GM18507 (cell line): ENCODE data around the gene WDR46.
A peak's percentile ranks its signal among the peaks of the same experiment; 100 is the strongest.

Experiments used
- DNase-seq: peaks from one replicate; pipeline ENCODE4 v3.0.0; 2011; ENCODE audit warnings: low read depth; ENCODE audit not compliant: insufficient read length; ENCODE audit errors: extremely low spot score
- FAIRE-seq: peaks from 2 replicates; lab custom pipeline; 2011; peaks lifted over from hg19 to GRCh38; lab: Jason Lieb, UNC

WDR46 gene

GRCh38 chr6:33288921-33289783 is at the start of gene WDR46, which contains the start of gene PFDN6:
TSS of gene WDR46 (minus strand) at chr6:33289239. CDS start at chr6:33289170, 69 bp downstream.
TSS of gene PFDN6 (plus strand) at chr6:33289601. CDS start at chr6:33289857, 256 bp downstream.
- DNase-seq (no peak), FAIRE-seq (peak; percentile 93)

- no peak for DNase-seq
- FAIRE-seq: no peak
Observed at GRCh38 chr6:33336495-33336894, 47.5 kb upstream of the WDR46 start.

- FAIRE-seq: no peak
- no peak for DNase-seq
Observed at GRCh38 chr6:33335916-33336315, 46.9 kb upstream of the WDR46 start.

- DNase-seq (no peak), FAIRE-seq (no peak)
Observed at GRCh38 chr6:33333666-33334065, 44.6 kb upstream of the WDR46 start.

GRCh38 chr6:33330736-33331135 is 41.7 kb upstream of the WDR46 start:
- no peak for FAIRE-seq
- DNase-seq: no peak

- no peak for DNase-seq
- FAIRE-seq: no peak
Observed at GRCh38 chr6:33329058-33329457, 40.0 kb upstream of the WDR46 start.

GRCh38 chr6:33324125-33324524 is 35.1 kb upstream of the WDR46 start:
- FAIRE-seq: no peak
- DNase-seq: no peak

- FAIRE-seq (no peak), DNase-seq (no peak)
Observed at GRCh38 chr6:33323623-33323948, 34.5 kb upstream of the WDR46 start.

GRCh38 chr6:33321227-33321626 is 32.2 kb upstream of the WDR46 start:
- DNase-seq: no peak
- no peak for FAIRE-seq

- FAIRE-seq (no peak), DNase-seq (no peak)
Observed at GRCh38 chr6:33320315-33321181, 31.5 kb upstream of the WDR46 start.

GRCh38 chr6:33319939-33320314 is 30.9 kb upstream of the WDR46 start:
- FAIRE-seq (no peak), DNase-seq (no peak)

GRCh38 chr6:33318426-33319073 is 29.5 kb upstream of the WDR46 start:
- no peak for FAIRE-seq
- DNase-seq: no peak

- DNase-seq: peak; percentile 71
- FAIRE-seq: peak; percentile 95
Observed at GRCh38 chr6:33317669-33318425, 28.8 kb upstream of the WDR46 start, which contains the start of gene ZBTB22. TSS of gene ZBTB22 (minus strand) at chr6:33317744. CDS start at chr6:33316916, 828 bp downstream.

- FAIRE-seq: no peak
- DNase-seq: no peak
Observed at GRCh38 chr6:33317419-33317668, 28.3 kb upstream of the WDR46 start.

- DNase-seq (no peak), FAIRE-seq (no peak)
Observed at GRCh38 chr6:33316603-33317418, 27.8 kb upstream of the WDR46 start.

GRCh38 chr6:33315793-33316602 is 27.0 kb upstream of the WDR46 start:
- FAIRE-seq (no peak), DNase-seq (no peak)

GRCh38 chr6:33314943-33315792 is 26.1 kb upstream of the WDR46 start:
- DNase-seq (no peak), FAIRE-seq (no peak)
